IMR-90 (cell line): ENCODE measurements around the gene EXOC6B. TPM values are rescaled to one million over a fixed set of nuclear protein-coding genes. Genes with fewer than 3 reads are reported as not detected.

ENCODE experiments used
- ATAC-seq: fragments of 200-7000 bp; cut with Tn5 transposase; 2 replicates; pipeline ENCODE4 v1.9.1; 2020; ENCODE audit warnings: low read depth, mild to moderate bottlenecking, moderate library complexity
- BruUV-seq: library from RNA; stranded (reverse); fragments of 400-500 nt; replicated peaks from 2 replicates; lab custom pipeline; 2021; lab: Mats Ljungman, UMichigan
- CTCF ChIA-PET: fragments of 300-600 bp; formaldehyde crosslinking; extraction: SDS; loops from one replicate; lab custom pipeline; 2021; ENCODE audit warnings: antibody characterized with exemption; lab: Yijun Ruan, JAX
- POLR2A ChIA-PET: fragments of 300-600 bp; sonication (Branson Sonifier 250); formaldehyde crosslinking; loops from one replicate; lab custom pipeline; 2022; ENCODE audit warnings: antibody characterized with exemption; ENCODE audit not compliant: unreplicated experiment; lab: Charles Lee
- DNase-seq: peaks from one replicate; pipeline ENCODE4 v3.0.0; 2013
- H2AFZ ChIP-seq: replicated peaks from 2 replicates; pipeline ENCODE3; 2013; ENCODE audit warnings: low read length, mild to moderate bottlenecking; ENCODE audit not compliant: poor library complexity
- H2AK5ac ChIP-seq: 2 replicates; pipeline ENCODE4 v1.6.1; 2013; ENCODE audit warnings: low read depth, low read length, inconsistent platforms
- H2AK9ac ChIP-seq: replicated peaks from 2 replicates; pipeline ENCODE3; 2013; ENCODE audit warnings: mild to moderate bottlenecking, low read depth, low read length, moderate library complexity; ENCODE audit not compliant: poor library complexity
- H2BK120ac ChIP-seq: 2 replicates; pipeline ENCODE4 v1.6.1; 2013; ENCODE audit warnings: low read depth, low read length, inconsistent platforms
- H2BK15ac ChIP-seq: 3 replicates; pipeline ENCODE4 v1.6.1; 2013; ENCODE audit warnings: low read depth, low read length, inconsistent platforms
- H2BK20ac ChIP-seq: 2 replicates; pipeline ENCODE4 v1.6.1; 2013; ENCODE audit warnings: low read depth, mild to moderate bottlenecking, inconsistent platforms, low read length, moderate library complexity
- H2BK5ac ChIP-seq: 2 replicates; pipeline ENCODE4 v1.6.1; 2013; ENCODE audit warnings: mild to moderate bottlenecking, low read depth, low read length, inconsistent platforms; ENCODE audit not compliant: poor library complexity, severe bottlenecking
- H3K14ac ChIP-seq: replicated peaks from 2 replicates; pipeline ENCODE4 v1.6.1; 2013; ENCODE audit warnings: low read depth, low read length, inconsistent platforms
- H3K18ac ChIP-seq: 2 replicates; pipeline ENCODE4 v1.6.1; 2013; ENCODE audit warnings: low read depth, low read length, control low read depth
- H3K23ac ChIP-seq: 2 replicates; pipeline ENCODE4 v1.6.1; 2013; ENCODE audit warnings: low read depth, low read length, inconsistent platforms
- H3K27ac ChIP-seq: 2 replicates; pipeline ENCODE4 v1.5.1; 2013; ENCODE audit warnings: mild to moderate bottlenecking, control low read depth, low read length; ENCODE audit not compliant: insufficient read depth
- H3K27me3 ChIP-seq: 2 replicates; pipeline ENCODE4 v1.6.1; 2013; ENCODE audit warnings: low read length; ENCODE audit not compliant: control insufficient read depth, insufficient read depth
- H3K36me3 ChIP-seq: 2 replicates; pipeline ENCODE4 v1.6.1; 2013; ENCODE audit warnings: low read length, mixed read lengths; ENCODE audit not compliant: control insufficient read depth, insufficient read depth
- H3K4ac ChIP-seq: 2 replicates; pipeline ENCODE4 v1.6.1; 2013; ENCODE audit warnings: low read depth, low read length, inconsistent platforms
- H3K4me1 ChIP-seq: 2 replicates; pipeline ENCODE4 v1.6.1; 2013; ENCODE audit warnings: low read length, mixed read lengths; ENCODE audit not compliant: control insufficient read depth, insufficient read depth
- H3K4me2 ChIP-seq: 2 replicates; pipeline ENCODE4 v1.6.1; 2013; ENCODE audit warnings: low read depth, mild to moderate bottlenecking, control low read depth, low read length, moderate library complexity
- H3K4me3 ChIP-seq: 2 replicates; pipeline ENCODE4 v1.5.1; 2013; ENCODE audit warnings: low read depth, mild to moderate bottlenecking, control low read depth, low read length, moderate library complexity; ENCODE audit not compliant: insufficient read depth
- H3K56ac ChIP-seq: 2 replicates; pipeline ENCODE4 v1.6.1; 2013; ENCODE audit warnings: low read length, inconsistent platforms; ENCODE audit not compliant: insufficient read depth; ENCODE audit errors: extremely low read depth
- H3K79me1 ChIP-seq, 2 experiments: 2 replicates each; pipeline ENCODE4 v1.6.1; 2013; ENCODE audit warnings: low read length in 2 of 2, inconsistent platforms in 1 of 2, low read depth in 1 of 2
- H3K9ac ChIP-seq: 2 replicates; pipeline ENCODE4 v1.6.1; 2013; ENCODE audit warnings: low read depth, low read length, control low read depth
- H3K9me1 ChIP-seq: 2 replicates; pipeline ENCODE4 v1.6.1; 2013; ENCODE audit warnings: low read length, inconsistent platforms; ENCODE audit not compliant: insufficient read depth
- H3K9me3 ChIP-seq: 2 replicates; pipeline ENCODE4 v1.6.1; 2013; ENCODE audit warnings: low read length; ENCODE audit not compliant: control insufficient read depth, insufficient read depth
- H4K20me1 ChIP-seq: 2 replicates; pipeline ENCODE4 v1.6.1; 2013; ENCODE audit warnings: low read length, inconsistent platforms; ENCODE audit not compliant: insufficient read depth
- H4K5ac ChIP-seq: 2 replicates; pipeline ENCODE4 v1.6.1; 2013; ENCODE audit warnings: mild to moderate bottlenecking, low read depth, low read length, control low read depth
- H4K8ac ChIP-seq, 2 experiments: 2 replicates each; pipeline ENCODE4 v1.6.1; 2013; ENCODE audit warnings: low read depth in 2 of 2, low read length in 2 of 2, control low read depth in 1 of 2, inconsistent platforms in 1 of 2
- H4K91ac ChIP-seq: 2 replicates; pipeline ENCODE4 v1.6.1; 2013; ENCODE audit warnings: low read depth, low read length, inconsistent platforms; ENCODE audit not compliant: insufficient read depth
- CEBPB ChIP-seq: IDR thresholded peaks from 2 replicates; pipeline ENCODE4 v1.6.1; 2012; ENCODE audit warnings: low read depth, low read length, improper control_type of control experiment
- CTCF ChIP-seq: conservative IDR thresholded peaks from 2 replicates; pipeline ENCODE4 v1.5.1; 2012; ENCODE audit warnings: mild to moderate bottlenecking, low read depth, low read length, improper control_type of control experiment
- ELK1 ChIP-seq: fragments of 150-350 bp; IDR thresholded peaks from 2 replicates; pipeline ENCODE4 v1.6.1; 2016; ENCODE audit warnings: low read depth, mild to moderate bottlenecking, low read length, moderate library complexity, borderline replicate concordance
- FOS ChIP-seq: fragments of 150-350 bp; IDR thresholded peaks from 2 replicates; pipeline ENCODE4 v1.6.1; 2016; ENCODE audit warnings: low read depth, low read length
- MAZ ChIP-seq: IDR thresholded peaks from 2 replicates; pipeline ENCODE4 v1.6.1; 2012; ENCODE audit warnings: low read depth, mild to moderate bottlenecking, low read length, improper control_type of control experiment, moderate library complexity, borderline replicate concordance
- RAD21 ChIP-seq: IDR thresholded peaks from 2 replicates; pipeline ENCODE4 v1.6.1; 2012; ENCODE audit warnings: low read length, improper control_type of control experiment
- WGBS, 2 experiments: methylation state at CpG; one replicate each; pipeline versions ENCODE4 v1.1.5 to v1.1.7; 2013; ENCODE audit warnings: missing lambda C conversion rate in 2 of 2; ENCODE audit not compliant: insufficient read length in 1 of 2; ENCODE audit errors: extremely low coverage in 2 of 2; 5-methylcytosine and 5-hydroxymethylcytosine counted together
- dilution Hi-C: fragments of 300-500 bp; cut with HindIII; formaldehyde crosslinking; loops from one replicate; pipeline ENCODE4 v1.14.3; 2018; ENCODE audit warnings: low sequenced_read_pairs; ENCODE audit not compliant: unreplicated experiment
- in situ Hi-C: fragments of 300-500 bp; cut with MboI; formaldehyde crosslinking; loops from 3 replicates; pipeline ENCODE4 v1.14.3; 2019; ENCODE audit warnings: low sequenced_read_pairs, inconsistent platforms, mixed read lengths
- intact Hi-C: fragments of 100-400 bp; cut with micrococcal nuclease; formaldehyde crosslinking; loops from 2 replicates; pipeline ENCODE4 v1.10.0; 2022
- polyA plus RNA-seq, 3 experiments: library from polyadenylated mRNA; depleted of rRNA; stranded (reverse); fragments of >200 nt; gene quantifications; 2 replicates each; pipeline ENCODE4 v1.2.3, GENCODE V29; 2012; ENCODE audit warnings: low replicate concordance in 1 of 3
- total RNA-seq: library from RNA; depleted of rRNA; stranded (reverse); fragments of >200 nt; gene quantifications from 2 replicates; pipeline ENCODE4 v1.2.3, GENCODE V29; 2012

Gene EXOC6B
- total and polyA plus RNA-seq, 2 of the 4 experiments (the other 2 are of a cell fraction), result 10.2 to 29.4 TPM

- Histone ChIP-seq H3K36me3 (no peaks in the 10 kb centered on the region; the same call in 1 of the 2 replicates), H3K27me3 (no peaks in the 10 kb centered on the region), H3K18ac (no peak overlapping the region), H3K4me1 (peaks cover 12% of the 10 kb centered on the region), H3K14ac (no peak overlapping the region; the same call in 1 of the 2 replicates), H2BK20ac (no peak overlapping the region), H2AK5ac (peak overlapping the region; percentile 11; the same call in 1 of the 2 replicates), H3K4me3 (peak overlapping the region; percentile 85), H3K4ac (peak overlapping the region; percentile 28; the same call in 1 of the 2 replicates), H3K79me1 (peaks cover 23 to 44% of the 10 kb centered on the region in 2 experiments), H2BK15ac (no peak overlapping the region), H4K91ac (no peak overlapping the region), H2AFZ (no peak overlapping the region), H2BK5ac (no peak overlapping the region), H4K5ac (no peak overlapping the region), H3K4me2 (peak overlapping the region; percentile 88), H4K20me1 (peaks cover 17% of the 10 kb centered on the region), H3K9ac (peak overlapping the region; percentile 31; the same call in 1 of the 2 replicates), H2BK120ac (no peak overlapping the region), H3K23ac (peak overlapping the region; percentile 57), H3K9me3 (no peaks in the 10 kb centered on the region), H3K27ac (no peak overlapping the region), H4K8ac (no peak overlapping the region), H3K9me1 (peaks cover 16% of the 10 kb centered on the region), H3K56ac (no peak overlapping the region), H2AK9ac (no peak overlapping the region)
- ChIA-PET CTCF (interaction anchor here (0.6 kb wide), 1 partner anchor 103 kb away, joined by 5 read pairs; no protein-coding TSS in a partner anchor), POLR2A (no interaction called here)
- intact Hi-C loops (no loop called here), in situ Hi-C loops (no loop called here), dilution Hi-C loops (no loop called here)
- ATAC-seq, result 0 out of 2 replicates have a peak, but pooled peaks have one; percentile 8
- no CpG with 5 or more reads among the region's 4 CpGs for WGBS, 2 experiments
- DNase-seq, result peak; percentile 68
- TF ChIP-seq RAD21 (no peak), CTCF (no peak), FOS (no peak), CEBPB (peak; percentile 62), MAZ (peak; percentile 67), ELK1 (no peak)
- no TSS peak for BruUV-seq
Measured at GRCh38 chr2:72824224-72824842, 1.5 kb downstream of the EXOC6B start.
